Activated T-cell treated with anti-CD3 and anti-CD28 coated beads, Interleukin-2, amount 50 U/mL, for 4 hours (primary cell): ENCODE measurements around the gene ZNF182. TPM values are rescaled to one million over a fixed set of nuclear protein-coding genes. Genes with fewer than 3 reads are reported as not detected.
"Not testable (repeated sequence)": the region's sequence is repeated elsewhere in the genome, so short reads cannot be mapped to it uniquely, and the experiment has no call there.

Experiments
- ATAC-seq, 2 donors: fragments of 200-7000 bp; cut with Tn5 transposase; one replicate each; pipeline ENCODE4 v1.10.0; 2021
- DNase-seq: peaks from one replicate; pipeline ENCODE4 v3.0.0-alpha.2; 2020
- H3K27me3 Mint-ChIP-seq: one replicate; pipeline ENCODE4 v1.8.0; 2021; ENCODE audit warnings: low read depth, mixed read lengths
- H3K36me3 Mint-ChIP-seq: one replicate; pipeline ENCODE4 v1.8.0; 2022; ENCODE audit warnings: mixed read lengths; ENCODE audit not compliant: insufficient read depth
- H3K4me1 Mint-ChIP-seq: one replicate; pipeline ENCODE4 v1.8.0; 2021; ENCODE audit warnings: low read depth, mixed read lengths
- H3K4me3 Mint-ChIP-seq: one replicate; pipeline ENCODE4 v1.8.0; 2021; ENCODE audit warnings: mild to moderate bottlenecking, moderate library complexity, mixed read lengths
- H3K9me3 Mint-ChIP-seq: one replicate; pipeline ENCODE4 v1.8.0; 2021; ENCODE audit warnings: mixed read lengths
- total RNA-seq, 3 donors: library from RNA; stranded (reverse); gene quantifications; one replicate each; pipeline ENCODE4 v1.2.1, GENCODE V29; 2021

Gene ZNF182
- total RNA-seq, 3 donors from 2014 or later: 3.3 to 4.0 (median 3.7) TPM

- H3K36me3 Mint-ChIP-seq, H3K9me3 Mint-ChIP-seq, DNase-seq, H3K4me3 Mint-ChIP-seq, H3K4me1 Mint-ChIP-seq, ATAC-seq, H3K27me3 Mint-ChIP-seq: not testable (repeated sequence)
Observed at GRCh38 chrX:47961830-47962229, 42.0 kb downstream of the ZNF182 start.

GRCh38 chrX:47960406-47960805, 43.4 kb downstream of the ZNF182 start:
- DNase-seq: no peak
- Mint-ChIP-seq H3K9me3 (peaks cover 6% of the 10 kb centered on the region), H3K36me3 (no peaks in the 10 kb centered on the region), H3K27me3 (no peaks in the 10 kb centered on the region), H3K4me3 (no peak overlapping the region), H3K4me1 (no peaks in the 10 kb centered on the region)
- ATAC-seq: no peak

- peak; percentile 77 to 84 for ATAC-seq
- Mint-ChIP-seq H3K4me1 (no peaks in the 10 kb centered on the region), H3K4me3 (no peak overlapping the region), H3K27me3 (no peaks in the 10 kb centered on the region), H3K9me3 (no peaks in the 10 kb centered on the region), H3K36me3 (no peaks in the 10 kb centered on the region)
- no peak for DNase-seq
Observed at GRCh38 chrX:47958761-47959342, 44.9 kb downstream of the ZNF182 start.

DNA sequence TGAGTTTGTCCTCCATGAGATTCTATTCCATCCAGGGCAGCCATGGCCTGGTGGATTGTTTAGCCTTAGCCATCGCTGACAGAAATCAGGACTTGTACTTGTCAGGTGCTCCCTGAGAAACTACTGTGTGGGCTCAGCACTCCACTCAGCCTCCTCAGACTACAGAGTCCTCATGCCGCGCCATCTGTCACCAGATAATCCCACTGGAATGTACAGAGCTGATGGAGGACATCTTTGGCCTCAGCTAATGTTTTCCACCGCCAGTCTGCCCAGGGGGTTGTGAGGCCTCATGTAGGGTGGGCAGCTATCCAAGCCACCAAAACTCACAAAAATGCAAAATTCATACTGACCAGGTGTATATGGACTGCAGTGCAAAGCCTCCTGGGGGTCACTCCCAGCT, 45.6 kb downstream of the ZNF182 start:
- H3K36me3 Mint-ChIP-seq, ATAC-seq, DNase-seq, H3K27me3 Mint-ChIP-seq, H3K4me3 Mint-ChIP-seq, H3K4me1 Mint-ChIP-seq, H3K9me3 Mint-ChIP-seq: not testable (repeated sequence)

GRCh38 chrX:47956016-47956415, 47.8 kb downstream of the ZNF182 start:
- peaks cover 9% of the 10 kb centered on the region for H3K9me3 Mint-ChIP-seq
- no peaks in the 10 kb centered on the region for H3K36me3 Mint-ChIP-seq
- no peak for DNase-seq
- H3K4me3 Mint-ChIP-seq: no peak overlapping the region
- H3K4me1 Mint-ChIP-seq: no peaks in the 10 kb centered on the region
- no peak for ATAC-seq
- H3K27me3 Mint-ChIP-seq: no peaks in the 10 kb centered on the region

GRCh38 chrX:47955295-47955694, 48.5 kb downstream of the ZNF182 start:
- H3K9me3 Mint-ChIP-seq: peaks cover 16% of the 10 kb centered on the region
- not testable (repeated sequence) for H3K4me3 Mint-ChIP-seq

DNA sequence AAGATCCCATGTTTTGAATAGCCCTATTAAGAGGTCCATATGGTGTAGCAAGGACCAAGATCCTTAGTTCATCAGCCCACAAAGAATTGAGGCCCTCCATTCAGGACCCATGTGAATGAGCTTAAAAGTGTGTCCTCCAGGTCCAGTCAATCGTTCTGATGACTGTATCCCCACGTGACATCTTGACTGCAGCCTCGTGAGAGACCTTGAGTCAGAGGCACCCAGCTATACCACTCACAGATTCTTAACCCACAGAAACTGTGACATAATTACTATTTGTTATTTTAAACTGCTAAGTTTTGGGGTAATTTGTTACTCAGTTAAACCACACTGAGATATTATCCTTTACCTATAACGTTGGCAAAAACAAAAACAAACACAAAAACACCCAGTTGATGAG, 62.4 kb downstream of the ZNF182 start:
- H3K9me3 Mint-ChIP-seq: no peaks in the 10 kb centered on the region
- H3K4me1 Mint-ChIP-seq: peaks cover 4% of the 10 kb centered on the region
- no peaks in the 10 kb centered on the region for H3K27me3 Mint-ChIP-seq
- no peak overlapping the region for H3K4me3 Mint-ChIP-seq
- ATAC-seq: no peak
- DNase-seq: no peak
- H3K36me3 Mint-ChIP-seq: no peaks in the 10 kb centered on the region

More at GRCh38 chrX:47955295-47955694, 48.5 kb downstream of the ZNF182 start:
- H3K27me3 Mint-ChIP-seq, ATAC-seq, DNase-seq, H3K4me1 Mint-ChIP-seq, H3K36me3 Mint-ChIP-seq: not testable (repeated sequence)

DNA sequence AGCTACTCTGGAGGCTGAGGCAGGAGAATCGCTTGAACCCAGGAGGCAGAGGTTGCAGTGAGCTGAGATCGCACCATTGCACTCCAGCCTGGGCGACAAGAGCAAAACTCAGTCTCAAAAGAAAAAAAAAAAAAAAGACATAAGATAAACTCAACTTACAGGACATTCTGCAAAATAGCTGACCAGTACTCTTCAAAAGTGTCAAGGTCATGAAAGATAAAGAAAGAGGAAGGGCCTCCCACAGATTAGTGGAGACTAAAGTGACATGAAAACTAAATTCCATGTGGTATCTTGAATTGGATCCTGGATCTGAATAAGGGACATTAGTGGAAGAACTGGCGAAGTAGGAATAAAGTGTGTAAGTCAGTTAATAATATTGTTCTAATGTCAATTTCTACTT, 63.3 kb downstream of the ZNF182 start:
- ATAC-seq: no peak
- Mint-ChIP-seq H3K27me3 (no peaks in the 10 kb centered on the region), H3K4me1 (peaks cover 6% of the 10 kb centered on the region), H3K9me3 (no peaks in the 10 kb centered on the region), H3K36me3 (no peaks in the 10 kb centered on the region), H3K4me3 (no peak overlapping the region)
- DNase-seq: no peak

- Mint-ChIP-seq H3K4me3 (peak overlapping the region; percentile 46), H3K27me3 (no peaks in the 10 kb centered on the region), H3K36me3 (no peaks in the 10 kb centered on the region), H3K4me1 (peaks cover 6% of the 10 kb centered on the region), H3K9me3 (no peaks in the 10 kb centered on the region)
- DNase-seq (no peak), ATAC-seq (peak in 1 of 2 donors; percentile 46)
Observed at GRCh38 chrX:47936940-47937317, 66.9 kb downstream of the ZNF182 start.

GRCh38 chrX:47936224-47936939, 67.4 kb downstream of the ZNF182 start:
- no peaks in the 10 kb centered on the region for H3K27me3 Mint-ChIP-seq
- H3K36me3 Mint-ChIP-seq: no peaks in the 10 kb centered on the region
- H3K4me3 Mint-ChIP-seq: peak overlapping the region; percentile 46
- peaks cover 6% of the 10 kb centered on the region for H3K4me1 Mint-ChIP-seq
- DNase-seq (no peak), ATAC-seq (peak; percentile 60 to 63)
- no peaks in the 10 kb centered on the region for H3K9me3 Mint-ChIP-seq

GRCh38 chrX:47933946-47934345, 69.8 kb downstream of the ZNF182 start:
- H3K4me1 Mint-ChIP-seq: peaks cover 6% of the 10 kb centered on the region
- H3K4me3 Mint-ChIP-seq: no peak overlapping the region
- no peak for ATAC-seq
- no peaks in the 10 kb centered on the region for H3K27me3 Mint-ChIP-seq
- no peaks in the 10 kb centered on the region for H3K36me3 Mint-ChIP-seq
- no peak for DNase-seq
- H3K9me3 Mint-ChIP-seq: no peaks in the 10 kb centered on the region

DNA sequence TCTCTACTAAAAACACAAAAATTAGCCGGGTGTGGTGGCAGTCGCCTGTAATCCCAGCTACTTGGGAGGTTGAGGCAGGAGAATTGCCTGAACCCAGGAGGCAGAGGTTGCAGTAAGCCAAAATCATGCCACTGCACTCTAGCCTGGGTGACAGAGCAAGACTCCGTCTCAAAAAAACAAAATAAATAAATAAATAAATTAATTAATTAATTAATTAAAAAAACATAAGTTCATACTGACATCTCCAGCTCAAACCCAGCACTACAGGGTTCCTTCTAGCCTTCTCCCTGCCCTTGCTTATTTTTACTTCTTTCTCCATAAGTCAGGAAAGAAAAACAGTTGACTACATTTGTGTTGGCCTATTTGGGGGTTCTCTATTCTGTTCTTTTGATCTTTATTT, 71.8 kb downstream of the ZNF182 start:
- ATAC-seq, H3K9me3 Mint-ChIP-seq, H3K36me3 Mint-ChIP-seq, H3K4me3 Mint-ChIP-seq, DNase-seq, H3K4me1 Mint-ChIP-seq, H3K27me3 Mint-ChIP-seq: not testable (repeated sequence)

- Mint-ChIP-seq H3K4me3 (no peak overlapping the region), H3K4me1 (no peaks in the 10 kb centered on the region), H3K27me3 (no peaks in the 10 kb centered on the region), H3K36me3 (no peaks in the 10 kb centered on the region), H3K9me3 (peaks cover 4% of the 10 kb centered on the region)
- ATAC-seq (no peak), DNase-seq (no peak)
Observed at GRCh38 chrX:47927212-47927611, 76.6 kb downstream of the ZNF182 start.
